ENCODE data around the gene KCTD14.

DNA sequence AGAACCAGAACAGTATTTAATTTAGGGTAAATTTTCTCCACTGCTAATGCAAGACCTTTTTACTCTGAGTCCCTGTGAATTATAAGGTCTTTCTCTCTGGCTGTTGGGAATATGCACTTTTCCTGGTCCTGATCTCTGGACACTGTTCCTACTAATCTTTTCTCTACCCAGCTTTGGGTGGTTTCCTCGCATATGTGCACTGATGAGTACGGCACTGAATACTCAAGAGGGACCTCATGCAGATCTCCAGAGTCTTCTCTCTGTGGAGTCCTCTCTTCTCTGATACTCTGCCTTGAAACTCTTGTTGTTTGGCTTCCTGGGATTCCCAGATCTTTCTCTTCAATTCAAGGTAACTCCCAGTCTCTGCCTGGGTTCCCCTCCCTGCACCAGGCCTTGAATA lies 14.0 kb downstream of the KCTD14 start:
- TF ChIP-seq POLR2A (IDR thresholded peaks at IDR 0.05) (no peak), CTCF (IDR thresholded peaks at IDR 0.05) (no peak)
